HG03432 (cell line): ENCODE measurements around the gene AMY1B.
"Not testable (repeated sequence)": the region's sequence is repeated elsewhere in the genome, so short reads cannot be mapped to it uniquely, and the experiment has no call there.

Experiments
- ATAC-seq: cut with Tn5 transposase; IDR thresholded peaks from one replicate; pipeline ENCODE4 v1.9.1; 2021; ENCODE audit warnings: mild to moderate bottlenecking, moderate library complexity; ENCODE audit not compliant: unreplicated experiment

AMY1B gene

DNA sequence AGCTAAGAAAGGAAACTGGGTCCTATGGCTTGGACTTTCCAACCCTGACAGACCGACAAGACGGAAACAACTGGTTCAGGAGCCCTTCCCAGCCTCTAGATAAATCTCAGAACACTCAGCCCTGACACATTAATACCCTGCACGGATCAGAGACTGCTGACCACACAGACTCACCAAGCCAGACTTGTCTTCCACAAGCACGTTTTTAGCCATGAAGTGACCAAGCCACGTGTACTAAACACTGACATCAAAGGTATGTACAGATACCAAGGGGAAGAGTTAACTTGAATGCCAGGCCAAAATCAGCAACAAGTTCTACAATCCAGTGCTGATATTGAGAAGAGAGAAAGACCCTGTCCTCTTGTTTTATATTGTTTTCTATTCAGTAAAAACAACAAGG lies at the start of gene AMY1B:
TSS of gene AMY1B (minus strand) at position 101 of the 400 bp plus-strand sequence. CDS start 571 bp downstream, outside the sequence.
- not testable (repeated sequence) for ATAC-seq

DNA sequence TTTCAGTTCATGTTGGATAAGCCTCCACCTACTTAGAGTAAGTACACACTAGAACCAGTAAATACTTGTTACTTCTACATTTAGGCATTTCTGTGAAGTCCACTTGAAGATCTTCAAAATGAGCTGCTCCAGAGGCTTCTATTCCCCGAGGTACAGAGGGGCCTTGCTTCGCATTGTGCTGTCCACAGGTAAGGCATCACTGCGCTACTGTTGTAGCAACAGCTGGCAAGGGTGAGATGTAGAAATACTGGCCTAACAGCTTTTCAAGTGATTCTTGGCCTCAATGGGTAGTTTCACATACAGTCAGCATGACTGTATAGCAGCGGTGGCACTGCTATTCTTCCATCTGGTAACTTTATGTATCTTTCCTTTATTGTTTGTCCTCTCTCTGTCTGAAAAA lies 49.0 kb upstream of the AMY1B start:
- not testable (repeated sequence) for ATAC-seq

- not testable (repeated sequence) for ATAC-seq
Observed at GRCh38 chr1:103744449-103744848, 48.4 kb upstream of the AMY1B start.

GRCh38 chr1:103738031-103738430 lies 42.0 kb upstream of the AMY1B start:
- not testable (repeated sequence) for ATAC-seq

GRCh38 chr1:103735334-103735733 lies 39.3 kb upstream of the AMY1B start:
- not testable (repeated sequence) for ATAC-seq

- ATAC-seq = not testable (repeated sequence)
Observed at GRCh38 chr1:103721473-103721872, 25.5 kb upstream of the AMY1B start.

- not testable (repeated sequence) for ATAC-seq
Observed at GRCh38 chr1:103717404-103717803, 21.4 kb upstream of the AMY1B start.

- not testable (repeated sequence) for ATAC-seq
Observed at GRCh38 chr1:103710381-103710780, 14.4 kb upstream of the AMY1B start.

GRCh38 chr1:103707670-103708069 lies 11.7 kb upstream of the AMY1B start:
- not testable (repeated sequence) for ATAC-seq

- ATAC-seq = not testable (repeated sequence)
Observed at GRCh38 chr1:103701256-103701655, 5.2 kb upstream of the AMY1B start.

GRCh38 chr1:103700669-103701068 lies 4.7 kb upstream of the AMY1B start:
- not testable (repeated sequence) for ATAC-seq

DNA sequence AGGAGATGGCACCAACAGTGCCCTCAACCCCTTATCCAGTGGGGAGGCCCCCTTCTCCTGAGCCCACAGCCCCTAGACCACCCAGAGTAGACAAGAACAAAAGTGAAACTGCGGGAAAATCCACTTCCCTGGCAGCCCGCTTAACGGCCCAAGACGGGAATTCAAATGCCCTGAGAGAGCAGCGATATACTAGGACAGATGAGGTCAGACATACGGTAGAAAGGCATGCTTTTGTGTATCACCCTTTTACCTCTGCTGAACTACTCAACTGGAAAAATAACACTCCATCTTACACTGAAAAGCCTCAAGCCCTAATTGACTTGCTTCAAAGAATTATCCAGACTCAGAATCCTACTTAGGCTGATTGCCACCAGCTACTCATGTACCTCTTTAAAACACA lies 1.4 kb upstream of the AMY1B start:
- not testable (repeated sequence) for ATAC-seq

- not testable (repeated sequence) for ATAC-seq
Observed at GRCh38 chr1:103676335-103676734, 19.7 kb downstream of the AMY1B start.

DNA sequence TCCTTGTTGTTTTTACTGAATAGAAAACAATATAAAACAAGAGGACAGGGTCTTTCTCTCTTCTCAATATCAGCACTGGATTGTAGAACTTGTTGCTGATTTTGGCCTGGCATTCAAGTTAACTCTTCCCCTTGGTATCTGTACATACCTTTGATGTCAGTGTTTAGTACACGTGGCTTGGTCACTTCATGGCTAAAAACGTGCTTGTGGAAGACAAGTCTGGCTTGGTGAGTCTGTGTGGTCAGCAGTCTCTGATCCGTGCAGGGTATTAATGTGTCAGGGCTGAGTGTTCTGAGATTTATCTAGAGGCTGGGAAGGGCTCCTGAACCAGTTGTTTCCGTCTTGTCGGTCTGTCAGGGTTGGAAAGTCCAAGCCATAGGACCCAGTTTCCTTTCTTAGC lies 40.5 kb downstream of the AMY1B start, which contains the start of gene AMY1A:
TSS of gene AMY1A (plus strand) at position 301 of the 400 bp plus-strand sequence. CDS start 571 bp downstream, outside the sequence.
- ATAC-seq = not testable (repeated sequence)

GRCh38 chr1:103654133-103654532 lies 41.9 kb downstream of the AMY1B start:
- ATAC-seq = not testable (repeated sequence)

GRCh38 chr1:103650889-103651288 lies 45.1 kb downstream of the AMY1B start:
- not testable (repeated sequence) for ATAC-seq

GRCh38 chr1:103650305-103650704 lies 45.7 kb downstream of the AMY1B start:
- ATAC-seq = not testable (repeated sequence)

- ATAC-seq = not testable (repeated sequence)
Observed at GRCh38 chr1:103643908-103644307, 52.1 kb downstream of the AMY1B start.

DNA sequence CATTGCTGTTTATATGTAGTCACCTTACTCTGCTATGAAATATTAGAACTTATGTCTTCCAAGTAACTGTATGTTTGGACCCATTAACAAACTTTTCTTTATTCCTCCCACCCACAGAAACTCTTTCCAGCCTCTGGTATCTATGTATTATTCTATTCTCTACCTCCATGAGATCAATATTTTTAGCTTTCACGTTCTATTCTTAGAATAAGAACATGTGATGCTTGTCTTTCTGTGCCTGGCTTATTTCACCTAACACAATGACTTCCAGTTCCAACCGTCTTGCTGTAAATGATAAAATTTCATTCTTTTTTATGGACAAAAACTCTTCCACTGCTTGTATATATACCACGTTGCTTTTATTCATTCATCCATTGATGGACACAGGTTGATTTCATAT lies 54.8 kb downstream of the AMY1B start:
- ATAC-seq = not testable (repeated sequence)
